Stromal cell of bone marrow (primary cell): ENCODE results near the gene VMAC.

Experiments used
- DNase-seq: peaks from one replicate; pipeline ENCODE4 v3.0.0-alpha.2; 2012; ENCODE audit warnings: low read depth

Gene VMAC

GRCh38 chr19:5953030-5953589 lies 48.4 kb downstream of the VMAC start:
- DNase-seq, result no peak

DNA sequence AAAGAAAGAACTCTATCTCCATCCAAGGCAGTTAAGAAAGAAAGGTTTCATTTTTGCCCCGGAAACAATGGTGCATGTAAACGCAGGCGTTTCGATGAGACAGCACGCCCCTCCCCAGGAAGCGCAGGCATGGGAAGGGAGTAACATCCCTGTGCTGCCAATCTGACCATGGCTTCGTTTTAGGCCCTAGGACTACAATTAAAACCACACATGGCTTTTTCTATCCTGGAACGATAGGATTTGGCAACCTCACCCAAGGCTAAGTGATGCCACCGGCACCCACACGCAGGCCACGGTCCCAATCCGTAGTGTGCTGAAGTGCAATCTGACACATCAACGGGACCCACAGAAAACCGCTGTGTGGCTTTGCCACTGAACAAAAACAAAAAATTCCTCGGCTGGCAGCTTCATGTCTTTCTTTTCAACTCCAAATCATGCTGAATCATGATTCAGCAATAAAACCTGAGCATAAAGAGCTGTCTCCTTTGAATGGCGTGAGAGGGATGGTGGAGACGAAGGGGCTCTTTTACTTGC lies 49.1 kb downstream of the VMAC start:
- no peak for DNase-seq

DNA sequence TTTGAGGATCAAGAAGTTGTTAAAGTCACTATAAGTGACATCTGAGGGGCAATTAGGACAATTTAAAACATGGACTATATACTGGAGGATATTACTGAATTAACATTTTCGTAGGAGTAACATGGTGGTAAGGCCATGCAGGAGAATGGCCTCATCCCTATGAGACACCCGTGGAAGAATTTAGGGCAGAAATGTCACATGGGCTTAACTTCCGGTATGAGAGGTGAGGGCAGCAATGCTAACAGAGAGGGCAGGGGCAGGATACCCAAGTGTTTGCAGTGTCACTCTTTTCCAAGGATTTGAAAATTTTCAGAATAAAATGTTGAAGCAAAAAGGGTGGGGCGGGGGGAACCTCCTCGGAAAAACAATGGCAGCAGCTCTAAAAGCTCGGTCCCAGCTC lies 49.6 kb downstream of the VMAC start:
- no peak for DNase-seq

- no peak for DNase-seq
Observed at GRCh38 chr19:5955636-5955935, 50.9 kb downstream of the VMAC start.

GRCh38 chr19:5956323-5956722 lies 51.7 kb downstream of the VMAC start:
- DNase-seq, result no peak

GRCh38 chr19:5956728-5957127 lies 52.1 kb downstream of the VMAC start:
- DNase-seq, result no peak

- DNase-seq, result no peak
Observed at GRCh38 chr19:5957170-5957569, 52.5 kb downstream of the VMAC start.

- DNase-seq, result no peak
Observed at GRCh38 chr19:5958074-5958850, 53.6 kb downstream of the VMAC start.

GRCh38 chr19:5958851-5959122 lies 54.1 kb downstream of the VMAC start:
- no peak for DNase-seq

- DNase-seq, result no peak
Observed at GRCh38 chr19:5959260-5960004, 54.8 kb downstream of the VMAC start.
